GM12892 (cell line): ENCODE measurements around the gene TEX12.

Experiments used
- DNase-seq: peaks from one replicate; pipeline ENCODE4 v3.0.0; 2011; ENCODE audit not compliant: insufficient read length
- FAIRE-seq: peaks from 2 replicates; lab custom pipeline; 2011; peaks lifted over from hg19 to GRCh38; lab: Jason Lieb, UNC
- POLR2A ChIP-seq: IDR thresholded peaks from 2 replicates; pipeline ENCODE4 v1.6.1; 2011; ENCODE audit warnings: low read depth, low read length, control low read depth
- POLR2AphosphoS5 ChIP-seq: IDR thresholded peaks from 2 replicates; pipeline ENCODE4 v1.6.1; 2011; ENCODE audit warnings: low read depth, low read length, control low read depth
- TAF1 ChIP-seq: IDR thresholded peaks from 2 replicates; pipeline ENCODE4 v1.6.1; 2011; ENCODE audit warnings: low read depth, mild to moderate bottlenecking, control low read depth, low read length, borderline replicate concordance

The TEX12 gene

DNA sequence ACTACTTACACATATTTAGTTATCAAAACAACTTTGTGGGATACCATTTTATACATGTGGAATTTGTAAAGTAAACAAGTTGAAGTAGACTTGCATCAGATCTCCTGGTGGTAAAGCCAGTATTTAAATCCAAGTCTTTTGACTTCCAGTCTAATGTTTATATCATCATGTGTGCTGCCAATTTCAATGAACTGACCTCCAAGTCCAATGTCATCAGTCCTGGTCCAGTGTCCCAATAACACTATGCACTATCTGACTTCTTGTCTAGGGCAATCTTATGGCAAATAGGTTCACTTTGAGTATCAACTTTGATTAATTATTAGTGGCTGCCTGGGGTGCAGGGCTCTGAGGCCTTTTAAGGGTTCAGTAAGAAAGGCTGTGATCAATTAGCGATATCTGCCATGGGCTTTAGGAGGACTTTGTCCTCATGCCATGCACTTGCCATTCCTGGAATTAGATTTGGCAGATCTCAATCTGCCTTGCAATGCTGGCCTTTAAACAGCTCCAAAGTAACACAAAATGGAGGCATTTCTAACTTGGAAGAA lies 49.5 kb downstream of the TEX12 start:
- DNase-seq (no peak), FAIRE-seq (no peak)

DNA sequence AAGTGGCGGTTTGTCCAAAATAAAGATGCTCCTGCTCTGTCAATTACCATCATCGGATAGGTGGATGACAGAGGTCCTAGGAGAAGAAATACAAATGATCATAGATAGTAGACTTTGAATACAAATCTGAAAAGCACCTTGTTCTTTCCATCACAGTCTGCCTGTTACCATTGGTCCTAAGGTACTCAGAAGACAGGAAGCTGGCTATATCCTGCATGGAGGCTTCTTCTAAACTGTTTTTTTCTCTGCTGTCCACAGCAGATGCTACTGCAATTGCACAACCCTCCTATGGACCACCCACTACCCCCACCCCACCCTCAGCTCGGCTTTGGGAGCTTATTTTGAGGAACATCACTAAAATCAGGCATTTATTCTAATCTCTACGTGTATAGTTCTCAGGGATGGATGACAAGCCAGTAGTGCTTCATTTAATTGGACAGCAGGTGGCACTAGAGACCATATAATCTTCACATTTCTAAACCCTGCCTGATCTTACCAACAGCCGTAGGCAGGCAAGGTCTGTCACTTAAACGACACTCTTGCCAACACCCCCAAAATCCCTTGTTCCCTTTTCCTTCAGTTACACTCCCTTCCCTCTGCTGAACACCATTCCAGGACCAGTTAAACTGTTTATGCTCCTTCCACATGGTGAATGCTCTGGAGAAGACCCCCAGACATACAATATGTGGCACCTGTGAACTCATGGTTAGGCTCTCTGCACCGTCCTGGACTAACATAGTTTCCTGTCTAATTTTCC lies 52.5 kb downstream of the TEX12 start:
- TF ChIP-seq POLR2AphosphoS5 (no peak), TAF1 (no peak), POLR2A (no peak)
- FAIRE-seq (peak; percentile 92), DNase-seq (peak; percentile 33)

More for the DNA sequence above, 49.5 kb downstream of the TEX12 start:
- TF ChIP-seq POLR2A (no peak), POLR2AphosphoS5 (no peak)

DNA sequence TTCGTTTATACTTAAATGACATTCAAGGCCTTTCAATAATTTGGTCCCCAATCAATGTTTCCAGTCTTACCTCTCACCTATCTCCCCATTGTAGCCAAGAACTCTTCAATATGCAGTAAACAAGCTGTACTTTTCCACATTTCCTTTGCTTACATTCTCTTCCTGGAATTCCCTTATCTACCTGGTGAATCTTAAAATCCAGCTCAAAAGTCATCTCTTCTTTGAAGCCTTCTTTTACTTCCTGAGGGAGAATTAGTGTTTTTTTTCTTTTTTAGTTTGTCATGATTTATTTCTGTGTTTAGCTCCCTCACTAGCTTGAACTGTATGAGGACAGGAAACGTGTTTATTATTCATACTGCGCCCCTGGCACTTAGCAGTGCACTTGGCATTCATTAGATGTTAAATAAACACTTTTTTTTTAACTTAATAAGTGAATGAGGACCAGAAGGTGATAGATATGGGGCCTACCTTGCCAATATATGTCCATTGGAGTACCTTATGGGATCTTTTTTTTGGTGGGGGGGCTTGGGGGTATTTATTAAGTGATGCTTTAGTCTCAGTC lies 54.2 kb downstream of the TEX12 start:
- no peak for TF ChIP-seq TAF1
- no peak for TF ChIP-seq POLR2A
- TF ChIP-seq POLR2AphosphoS5 = no peak
- FAIRE-seq (no peak), DNase-seq (no peak)
